Stimulated activated CD4-positive, alpha-beta T cell treated with anti-CD3 and anti-CD28 coated beads, Interleukin-1b, Interleukin-23, amount 100 ng/mL, for 24 hours (primary cell): Measurements from ENCODE around the gene ABI1.
A peak's percentile ranks its signal among the peaks of the same experiment; 100 is the strongest.
"Not testable (repeated sequence)": the region's sequence is repeated elsewhere in the genome, so short reads cannot be mapped to it uniquely, and the experiment has no call there.

ENCODE experiments used
- DNase-seq, 4 experiments: peaks; one replicate each; pipeline ENCODE4 v3.0.0-alpha.2; 2020; ENCODE audit warnings: low read depth in 4 of 4, low spot score in 1 of 4

ABI1 gene

DNA sequence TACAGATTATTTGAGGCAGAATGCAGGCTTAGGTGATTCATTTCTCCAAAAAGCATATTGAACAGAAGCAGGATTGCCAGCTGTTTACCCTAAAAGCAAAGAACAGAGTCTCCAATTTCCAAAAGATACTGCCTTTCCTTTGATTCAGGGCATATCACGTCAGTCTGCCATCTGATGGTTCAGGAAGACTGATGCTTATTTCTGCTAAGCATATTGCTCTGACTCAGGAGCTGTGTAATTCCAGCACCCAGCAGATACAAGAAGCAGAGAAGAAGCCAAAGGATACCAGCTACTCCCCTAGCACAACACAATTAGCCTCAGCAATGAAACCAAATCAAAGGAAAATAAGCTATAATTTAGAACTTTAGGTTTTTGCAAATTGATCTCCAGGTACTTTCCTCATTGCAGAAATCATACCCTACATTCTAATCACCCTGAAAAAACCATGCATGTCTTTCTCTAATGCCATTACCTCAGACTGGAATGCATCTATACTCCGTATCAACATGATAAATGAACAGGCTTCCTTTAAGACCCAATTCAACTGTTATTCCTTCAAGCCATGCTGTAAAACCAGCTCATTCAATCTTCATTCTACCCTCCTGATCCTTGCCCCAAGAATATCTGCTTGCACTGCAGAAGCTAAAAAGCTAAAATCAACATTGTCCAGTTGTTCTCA lies 55.1 kb downstream of the ABI1 start:
- DNase-seq: no peak

DNA sequence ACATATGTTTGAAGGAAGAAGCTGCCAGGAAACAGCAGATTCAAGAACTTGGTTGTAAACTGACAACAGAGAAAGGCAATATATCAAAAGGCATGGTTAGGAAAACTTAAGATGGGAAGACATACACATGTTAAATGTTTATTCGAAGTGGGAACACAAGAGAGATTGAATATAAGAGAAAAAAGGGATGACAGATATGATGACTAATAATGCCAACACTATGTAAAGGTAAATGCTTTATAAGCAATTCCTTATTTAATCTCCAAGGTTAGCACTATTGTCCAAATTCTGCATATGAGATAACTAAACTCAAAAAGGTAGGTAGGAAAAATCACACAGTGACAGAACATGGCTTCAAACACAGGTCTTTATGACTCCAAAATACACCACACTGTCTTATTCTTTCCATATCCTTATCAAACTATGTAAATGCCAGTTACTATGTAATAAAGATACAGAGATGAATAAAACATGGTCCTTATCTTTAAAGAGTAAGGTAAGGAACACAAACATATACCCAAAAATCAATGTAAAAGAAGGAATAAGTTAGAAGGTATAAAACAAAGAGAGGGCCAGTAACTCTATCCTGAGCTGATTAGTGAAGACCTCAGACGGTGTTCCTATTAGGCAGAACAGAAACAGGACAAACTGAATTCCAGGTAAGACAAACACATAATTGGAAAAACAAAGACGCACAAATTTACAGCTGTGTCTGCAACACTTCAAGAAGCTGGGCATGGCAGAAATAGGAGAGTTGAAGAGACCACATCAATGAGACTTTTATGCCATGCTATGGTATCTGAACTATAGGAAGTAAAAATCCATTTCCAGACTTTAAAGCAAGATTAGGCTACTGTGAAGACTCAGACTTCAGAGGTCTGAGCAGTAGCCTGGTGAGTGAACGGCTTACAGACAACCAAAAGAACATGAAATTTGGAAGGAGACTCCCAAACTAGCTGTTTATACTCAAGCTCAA lies 56.1 kb downstream of the ABI1 start:
- no peak for DNase-seq

- DNase-seq: no peak
Observed at GRCh38 chr10:26803849-26804248, 56.9 kb downstream of the ABI1 start.

DNA sequence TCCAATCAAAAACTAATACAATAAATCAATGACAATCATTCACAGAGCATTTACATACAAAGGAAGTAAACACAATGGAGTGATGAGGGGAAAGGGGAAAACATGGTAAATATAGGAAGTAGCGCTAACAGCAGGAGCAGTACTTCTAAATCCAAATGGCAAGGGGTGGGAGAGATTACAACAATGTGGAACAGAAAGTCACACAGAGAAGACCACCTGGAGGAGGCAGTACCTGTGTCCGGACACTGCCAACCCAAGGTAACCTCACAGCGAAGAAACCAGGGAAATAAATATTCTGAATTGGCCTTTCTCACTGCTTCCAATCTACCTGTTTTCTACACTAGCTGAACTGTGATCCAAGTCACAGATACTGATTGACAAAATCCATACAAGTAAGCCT lies 58.2 kb downstream of the ABI1 start:
- no peak for DNase-seq

DNA sequence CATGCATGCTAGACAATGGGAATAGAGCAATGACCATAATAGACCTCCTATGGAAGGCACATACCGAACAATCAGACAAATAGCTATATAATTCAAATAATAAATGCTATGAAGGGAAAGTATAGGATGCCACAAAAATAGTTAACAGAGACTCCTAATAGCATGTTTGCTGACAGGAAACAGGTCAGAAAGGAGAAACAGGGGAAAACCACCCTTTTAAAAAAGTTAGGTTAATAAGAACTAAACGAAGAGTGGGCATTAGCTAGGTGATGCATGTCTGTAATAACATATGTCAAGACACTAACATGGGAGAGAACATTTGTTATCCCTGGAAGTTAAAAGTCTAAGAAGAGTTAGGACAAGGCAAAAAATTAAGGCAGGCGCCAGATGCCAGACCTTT lies 58.9 kb downstream of the ABI1 start:
- no peak for DNase-seq

- DNase-seq: no peak
Observed at GRCh38 chr10:26801274-26801673, 59.5 kb downstream of the ABI1 start.

- DNase-seq: no peak
Observed at GRCh38 chr10:26800468-26800867, 60.3 kb downstream of the ABI1 start.

GRCh38 chr10:26799342-26799741 lies 61.4 kb downstream of the ABI1 start:
- no peak for DNase-seq

GRCh38 chr10:26798298-26798697 lies 62.5 kb downstream of the ABI1 start:
- no peak for DNase-seq

- DNase-seq: no peak
Observed at GRCh38 chr10:26797340-26797739, 63.4 kb downstream of the ABI1 start.

DNA sequence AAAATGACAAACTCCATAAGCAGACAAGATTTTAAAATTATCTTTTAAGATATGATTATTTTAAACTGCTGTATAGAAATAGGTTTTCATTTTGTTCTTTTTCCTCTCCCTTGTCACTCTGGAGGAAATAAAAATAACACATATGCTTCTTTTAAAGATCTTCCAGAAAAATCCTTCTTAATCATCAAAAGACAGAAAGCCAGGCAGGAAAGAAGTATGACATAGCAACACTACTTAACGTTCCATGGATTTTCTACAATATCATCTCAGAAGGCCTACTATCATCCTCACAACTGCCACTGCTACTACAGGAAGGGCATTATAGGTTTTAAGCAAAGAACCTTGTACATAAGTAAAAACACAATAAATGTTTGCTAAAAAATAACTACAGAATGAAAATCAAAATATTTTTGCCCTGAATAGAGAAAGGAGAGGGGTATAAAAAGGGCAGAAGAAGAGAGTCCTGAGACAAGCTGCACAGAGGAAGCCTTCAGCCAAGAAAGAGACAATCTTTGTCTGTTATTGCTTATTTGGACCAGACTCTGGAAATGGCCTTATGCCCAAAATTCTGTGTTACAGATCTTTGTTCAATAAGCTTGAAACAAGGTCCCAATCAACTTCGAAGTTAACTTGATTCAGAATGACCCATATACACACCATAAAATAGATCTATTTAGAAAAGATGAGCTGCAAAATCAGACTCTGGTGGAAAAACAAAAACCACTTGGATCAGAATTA lies 67.8 kb downstream of the ABI1 start:
- no peak for DNase-seq

DNA sequence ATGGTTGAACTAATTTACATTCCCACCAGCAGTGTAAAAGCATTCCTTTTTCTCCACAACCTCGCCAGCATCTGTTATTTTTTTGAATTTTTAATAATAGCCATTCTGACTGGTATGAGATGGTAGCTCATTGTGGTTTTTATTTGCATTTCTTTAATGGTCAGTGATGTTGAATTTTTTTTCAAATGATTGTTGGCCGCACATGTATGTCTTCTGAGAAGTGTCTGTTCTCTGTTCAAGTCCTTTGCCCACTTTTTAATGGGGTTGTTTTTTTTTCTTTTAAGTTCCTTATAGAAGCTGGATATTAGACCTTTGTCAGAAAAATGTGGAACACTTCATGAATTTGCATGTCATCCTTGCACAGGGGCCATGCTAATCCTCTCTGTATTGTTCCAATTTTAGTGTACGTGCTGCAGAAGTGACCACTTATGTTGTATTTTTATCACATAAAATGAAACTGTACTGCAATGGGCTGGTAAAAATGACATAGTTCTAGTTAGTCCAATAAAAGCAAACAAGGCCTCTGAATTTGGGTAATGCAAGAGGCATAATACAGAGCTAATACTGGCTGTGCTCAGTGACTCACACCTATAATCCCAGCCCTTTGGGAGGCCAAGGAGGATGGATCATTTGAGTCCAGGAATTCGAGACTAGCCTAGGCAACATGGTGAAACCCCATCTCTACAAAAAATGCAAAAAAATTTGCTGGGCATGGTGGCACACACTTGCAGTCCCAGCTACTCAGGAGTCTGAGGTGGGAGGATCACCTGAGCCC lies 70.3 kb downstream of the ABI1 start:
- DNase-seq: no peak

DNA sequence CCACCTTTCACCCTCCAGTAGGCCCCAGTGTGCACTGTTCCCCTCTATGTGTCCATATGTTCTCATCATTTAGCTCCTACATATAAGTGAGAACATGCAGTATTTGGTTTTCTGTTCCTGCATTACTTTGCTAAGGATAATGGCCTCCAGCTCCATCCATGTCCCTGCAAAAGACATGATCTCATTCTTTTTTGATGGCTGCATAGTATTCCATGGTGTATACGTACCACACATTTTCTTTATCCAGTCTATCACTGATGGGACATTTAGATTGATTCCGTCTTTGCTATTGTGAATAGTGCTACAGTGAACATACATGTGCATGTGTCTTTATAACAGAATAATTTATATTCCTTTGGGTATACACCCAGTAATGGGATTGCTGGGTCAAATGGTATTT lies 71.0 kb downstream of the ABI1 start:
- DNase-seq: not testable (repeated sequence)

GRCh38 chr10:26787362-26787761 lies 73.4 kb downstream of the ABI1 start:
- no peak for DNase-seq

- DNase-seq: no peak
Observed at GRCh38 chr10:26781797-26782196, 79.0 kb downstream of the ABI1 start.

DNA sequence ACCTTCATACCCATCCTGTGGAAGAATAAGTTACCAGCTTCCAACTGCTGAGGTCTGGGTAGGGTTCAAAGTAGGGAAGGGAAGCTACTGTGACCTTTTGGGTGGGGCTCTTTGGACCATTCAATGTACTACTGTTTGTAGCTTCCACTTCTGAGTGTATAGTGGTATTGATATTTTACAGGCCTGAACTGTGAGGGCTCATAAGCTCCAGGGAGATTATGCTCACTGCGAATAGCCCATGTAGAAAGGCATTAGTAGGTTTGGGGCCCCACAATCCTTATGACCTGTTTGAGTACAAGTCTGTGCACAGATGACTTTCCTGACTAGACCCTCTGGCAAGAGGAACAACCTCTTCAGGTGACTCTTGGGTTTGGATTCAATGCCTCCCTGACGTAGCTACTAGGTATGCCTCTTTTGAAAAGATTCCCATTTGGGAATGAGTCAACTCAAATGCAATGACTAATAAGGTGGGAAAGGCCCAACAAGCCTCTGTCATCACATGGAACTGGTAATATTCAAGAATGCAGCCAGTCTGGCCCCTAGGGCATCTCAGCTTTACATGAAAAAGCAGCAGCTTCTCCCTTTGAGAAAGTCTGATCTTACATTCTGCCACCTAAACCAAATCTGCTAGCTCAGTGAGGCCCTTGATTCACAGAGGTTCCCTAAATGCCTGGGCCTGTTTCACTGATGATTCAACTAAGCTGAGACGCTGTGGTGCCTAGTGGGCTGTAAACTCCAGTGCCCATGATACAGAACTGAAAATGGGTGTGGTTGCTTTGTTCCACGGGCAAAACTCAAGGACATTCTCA lies 79.8 kb downstream of the ABI1 start:
- peak in 2 of 4 experiments; percentile 3 to 5 for DNase-seq

GRCh38 chr10:26780106-26780792 lies 80.5 kb downstream of the ABI1 start:
- no peak for DNase-seq

DNA sequence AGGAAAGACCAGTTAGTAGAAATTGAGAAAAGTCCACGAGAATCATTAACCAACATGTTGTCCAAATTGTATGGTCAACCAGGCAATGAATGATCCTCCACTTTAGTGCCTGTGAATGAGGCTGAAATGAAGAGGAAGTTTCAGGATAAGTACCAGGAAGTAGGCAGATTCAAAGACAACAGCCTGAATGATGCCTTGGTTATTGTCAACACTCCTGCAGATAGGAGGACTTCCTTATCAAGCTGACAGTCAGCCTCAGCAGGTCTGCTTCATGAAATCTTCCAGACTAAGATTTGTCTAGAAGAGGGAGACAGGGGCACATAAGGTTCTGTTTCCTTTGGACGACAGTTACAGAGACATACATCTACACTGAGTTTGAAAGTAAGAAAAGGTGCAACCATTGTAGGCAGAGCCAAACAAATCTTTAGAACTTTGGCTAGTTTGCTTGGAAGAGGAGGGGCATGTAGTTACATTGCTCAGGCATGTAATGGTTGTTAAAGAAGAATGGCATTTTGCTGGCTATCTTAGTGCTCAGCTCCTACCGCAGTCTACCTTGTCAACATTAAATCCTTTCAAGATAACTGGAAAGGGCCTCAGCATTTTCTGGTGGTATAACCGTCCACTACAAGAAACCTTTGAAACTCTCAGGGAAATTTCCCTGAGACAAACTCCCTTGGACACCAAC lies 81.4 kb downstream of the ABI1 start:
- DNase-seq: no peak

- no peak for DNase-seq
Observed at GRCh38 chr10:26777686-26778085, 83.1 kb downstream of the ABI1 start.
